HepG2 (cell line): Measurements from ENCODE around the gene LHX3. TPM values are rescaled to one million over a fixed set of nuclear protein-coding genes. Genes with fewer than 3 reads are reported as not detected.

ENCODE experiments used
- AGO1 ChIP-seq: fragments of 200-400 bp; formaldehyde crosslinking; IDR thresholded peaks from 2 replicates; pipeline ENCODE4 v1.6.1; 2017; ENCODE audit warnings: mild to moderate bottlenecking, low read depth, low read length, moderate library complexity; ENCODE audit not compliant: poor library complexity, severe bottlenecking
- ATM ChIP-seq: fragments of 450-650 bp; IDR thresholded peaks from 2 replicates; pipeline ENCODE4 v1.7.1; 2017; ENCODE audit warnings: mild to moderate bottlenecking, borderline replicate concordance
- SAP130 ChIP-seq: IDR thresholded peaks from 2 replicates; pipeline ENCODE4 v1.6.1; 2016; ENCODE audit warnings: low read depth
- ZNF326 ChIP-seq: sonication (generic); formaldehyde crosslinking; IDR thresholded peaks from 2 replicates; pipeline ENCODE4 v1.4.0; 2020; ENCODE audit warnings: missing genetic modification reagents, borderline replicate concordance
- ZNF33B ChIP-seq: sonication (generic); formaldehyde crosslinking; IDR thresholded peaks from 2 replicates; pipeline ENCODE4 v1.5.1; 2020; ENCODE audit warnings: mild to moderate bottlenecking, missing genetic modification reagents
- ZNF451 ChIP-seq: sonication (generic); formaldehyde crosslinking; IDR thresholded peaks from 2 replicates; pipeline ENCODE4 v1.5.0; 2020; ENCODE audit warnings: mild to moderate bottlenecking, missing genetic modification reagents
- ZNF749 ChIP-seq: sonication (generic); formaldehyde crosslinking; IDR thresholded peaks from 2 replicates; pipeline ENCODE4 v1.8.0; 2022; ENCODE audit warnings: mild to moderate bottlenecking, missing genetic modification reagents, moderate library complexity, borderline replicate concordance
- ZNF766 ChIP-seq: sonication (generic); formaldehyde crosslinking; IDR thresholded peaks from 2 replicates; pipeline ENCODE4 v1.5.0; 2020; ENCODE audit warnings: missing genetic modification reagents, borderline replicate concordance
- ZNF773 ChIP-seq: sonication (generic); formaldehyde crosslinking; IDR thresholded peaks from 2 replicates; pipeline ENCODE4 v1.4.0; 2020; ENCODE audit warnings: missing genetic modification reagents, borderline replicate concordance
- polyA plus RNA-seq, 8 experiments: library from polyadenylated mRNA; depleted of rRNA in 3 of 8; stranded (reverse) in 7 of 8; unstranded in 1 of 8; fragments of >200 nt; fragmentation: Illumina TruSeq in 4 of 8; extraction: Trizol in 4 of 8; gene quantifications; 2 replicates each; pipeline versions ENCODE4 v1.2.1 to v1.2.3, GENCODE V29; 2011 to 2016; ENCODE audit warnings: low read depth in 4 of 8, missing spikeins in 1 of 8, mixed read lengths in 1 of 8; ENCODE audit not compliant: insufficient read depth in 1 of 8
- total RNA-seq, 5 experiments: library from RNA; depleted of rRNA; stranded (reverse); fragments of >200 nt; fragmentation: Illumina TruSeq; extraction: Trizol; gene quantifications; 2 replicates each; pipeline ENCODE4 v1.2.3, GENCODE V29; 2016; ENCODE audit warnings: low read depth in 1 of 5
- TF ChIP-seq, protein P1 (sequence below): sonication (generic); formaldehyde crosslinking; conservative IDR thresholded peaks from 2 replicates; pipeline ENCODE4 v1.4.0; 2020; ENCODE audit warnings: missing genetic modification reagents
- TF ChIP-seq, protein P2 (sequence below): IDR thresholded peaks from 2 replicates; pipeline ENCODE4 v1.6.1; 2016; ENCODE audit warnings: missing biosample characterization, missing genetic modification reagents, low read depth
- TF ChIP-seq, protein P3 (sequence below): sonication (generic); formaldehyde crosslinking; IDR thresholded peaks from 2 replicates; pipeline ENCODE4 v1.4.0; 2020; ENCODE audit warnings: missing genetic modification reagents
- TF ChIP-seq, protein P4 (sequence below): sonication (generic); formaldehyde crosslinking; IDR thresholded peaks from 2 replicates; pipeline ENCODE4 v1.9.0; 2021; ENCODE audit warnings: missing genetic modification reagents, borderline replicate concordance
- TF ChIP-seq, protein P5 (sequence below): sonication (generic); formaldehyde crosslinking; IDR thresholded peaks from 2 replicates; pipeline ENCODE4 v1.4.0; 2020; ENCODE audit warnings: missing genetic modification reagents
- TF ChIP-seq, protein P6 (sequence below): sonication (generic); formaldehyde crosslinking; IDR thresholded peaks from 2 replicates; pipeline ENCODE4 v1.5.0; 2020; ENCODE audit warnings: mild to moderate bottlenecking, missing genetic modification reagents, moderate library complexity

The LHX3 gene
- total and polyA plus RNA-seq, 2 of the 13 experiments (the other 11 are each of a cell fraction or from before 2014, with no cell fraction given), result not detected

DNA sequence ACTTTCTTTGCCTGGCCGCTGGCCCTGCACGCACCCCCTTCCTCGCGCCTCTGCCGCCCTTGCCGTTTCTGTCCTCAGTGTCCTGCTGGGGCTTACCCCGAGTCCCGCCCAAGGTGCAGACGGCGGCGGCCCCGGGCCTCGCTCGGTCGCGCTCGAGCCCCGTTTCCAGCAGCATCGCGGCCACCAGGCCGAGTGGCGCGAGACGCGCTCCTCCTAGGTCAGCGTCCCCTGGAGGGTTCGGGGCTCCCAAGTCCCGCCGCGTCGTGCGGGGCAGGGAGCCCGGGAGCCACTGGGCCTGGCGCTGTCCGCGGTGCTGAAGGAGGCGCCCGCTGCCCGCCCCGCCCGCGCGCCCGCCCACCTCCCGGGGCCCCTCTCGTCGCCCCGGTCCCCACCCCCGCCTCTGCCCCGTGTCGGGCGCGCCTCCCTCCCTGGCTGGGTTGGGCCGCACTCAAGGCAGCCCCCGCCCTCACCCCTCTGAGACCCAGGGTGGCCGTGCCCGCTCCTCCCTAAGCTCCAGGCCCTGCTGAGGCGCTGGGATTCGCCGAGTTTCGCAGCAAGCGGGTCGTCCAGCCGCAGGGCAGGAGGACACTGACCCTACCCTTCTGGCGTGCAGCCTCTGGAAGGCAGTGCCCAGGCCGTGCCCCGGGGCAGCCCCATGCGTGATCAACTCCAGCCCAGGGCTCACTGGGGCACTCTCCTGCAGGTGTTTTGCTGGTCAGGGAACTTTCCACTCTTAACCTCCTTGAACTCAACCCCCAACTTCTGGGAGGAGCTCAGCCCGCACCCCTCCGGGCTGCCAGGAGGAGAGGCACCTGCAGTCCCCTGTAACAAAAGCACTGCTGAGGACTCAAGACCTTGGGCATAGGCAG is at the start of gene LHX3 (continued):
- TF ChIP-seq, protein P1, sequence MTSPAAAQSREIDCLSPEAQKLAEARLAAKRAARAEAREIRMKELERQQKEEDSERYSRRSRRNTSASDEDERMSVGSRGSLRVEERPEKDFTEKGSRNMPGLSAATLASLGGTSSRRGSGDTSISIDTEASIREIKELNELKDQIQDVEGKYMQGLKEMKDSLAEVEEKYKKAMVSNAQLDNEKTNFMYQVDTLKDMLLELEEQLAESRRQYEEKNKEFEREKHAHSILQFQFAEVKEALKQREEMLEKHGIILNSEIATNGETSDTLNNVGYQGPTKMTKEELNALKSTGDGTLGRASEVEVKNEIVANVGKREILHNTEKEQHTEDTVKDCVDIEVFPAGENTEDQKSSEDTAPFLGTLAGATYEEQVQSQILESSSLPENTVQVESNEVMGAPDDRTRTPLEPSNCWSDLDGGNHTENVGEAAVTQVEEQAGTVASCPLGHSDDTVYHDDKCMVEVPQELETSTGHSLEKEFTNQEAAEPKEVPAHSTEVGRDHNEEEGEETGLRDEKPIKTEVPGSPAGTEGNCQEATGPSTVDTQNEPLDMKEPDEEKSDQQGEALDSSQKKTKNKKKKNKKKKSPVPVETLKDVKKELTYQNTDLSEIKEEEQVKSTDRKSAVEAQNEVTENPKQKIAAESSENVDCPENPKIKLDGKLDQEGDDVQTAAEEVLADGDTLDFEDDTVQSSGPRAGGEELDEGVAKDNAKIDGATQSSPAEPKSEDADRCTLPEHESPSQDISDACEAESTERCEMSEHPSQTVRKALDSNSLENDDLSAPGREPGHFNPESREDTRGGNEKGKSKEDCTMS (CRISPR knock-in tag), result no peak
- 0 out of 2 replicates have a peak, but pooled peaks have one; percentile 14 for TF ChIP-seq SAP130 (CRISPR knock-in tag)
- TF ChIP-seq, protein P2, sequence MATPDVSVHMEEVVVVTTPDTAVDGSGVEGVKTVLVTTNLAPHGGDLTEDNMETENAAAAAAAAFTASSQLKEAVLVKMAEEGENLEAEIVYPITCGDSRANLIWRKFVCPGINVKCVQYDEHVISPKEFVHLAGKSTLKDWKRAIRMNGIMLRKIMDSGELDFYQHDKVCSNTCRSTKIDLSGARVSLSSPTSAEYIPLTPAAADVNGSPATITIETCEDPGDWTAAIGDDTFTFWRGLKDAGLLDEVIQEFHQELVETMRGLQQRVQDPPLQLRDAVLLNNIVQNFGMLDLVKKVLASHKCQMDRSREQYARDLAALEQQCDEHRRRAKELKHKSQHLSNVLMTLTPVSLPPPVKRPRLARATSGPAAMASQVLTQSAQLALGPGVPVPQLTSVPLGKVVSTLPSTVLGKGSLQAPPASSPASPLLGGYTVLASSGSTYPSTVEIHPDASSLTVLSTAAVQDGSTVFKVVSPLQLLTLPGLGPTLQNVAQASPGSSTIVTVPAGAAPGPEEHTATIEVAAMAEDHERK, result no peak
- TF ChIP-seq ZNF749 (CRISPR knock-in tag), result 0 out of 2 replicates have a peak, but pooled peaks have one; percentile 53
- TF ChIP-seq, protein P3, sequence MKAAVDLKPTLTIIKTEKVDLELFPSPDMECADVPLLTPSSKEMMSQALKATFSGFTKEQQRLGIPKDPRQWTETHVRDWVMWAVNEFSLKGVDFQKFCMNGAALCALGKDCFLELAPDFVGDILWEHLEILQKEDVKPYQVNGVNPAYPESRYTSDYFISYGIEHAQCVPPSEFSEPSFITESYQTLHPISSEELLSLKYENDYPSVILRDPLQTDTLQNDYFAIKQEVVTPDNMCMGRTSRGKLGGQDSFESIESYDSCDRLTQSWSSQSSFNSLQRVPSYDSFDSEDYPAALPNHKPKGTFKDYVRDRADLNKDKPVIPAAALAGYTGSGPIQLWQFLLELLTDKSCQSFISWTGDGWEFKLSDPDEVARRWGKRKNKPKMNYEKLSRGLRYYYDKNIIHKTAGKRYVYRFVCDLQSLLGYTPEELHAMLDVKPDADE (CRISPR knock-in tag), result 0 out of 2 replicates have a peak, but pooled peaks have one; percentile 71
- TF ChIP-seq, protein P4, sequence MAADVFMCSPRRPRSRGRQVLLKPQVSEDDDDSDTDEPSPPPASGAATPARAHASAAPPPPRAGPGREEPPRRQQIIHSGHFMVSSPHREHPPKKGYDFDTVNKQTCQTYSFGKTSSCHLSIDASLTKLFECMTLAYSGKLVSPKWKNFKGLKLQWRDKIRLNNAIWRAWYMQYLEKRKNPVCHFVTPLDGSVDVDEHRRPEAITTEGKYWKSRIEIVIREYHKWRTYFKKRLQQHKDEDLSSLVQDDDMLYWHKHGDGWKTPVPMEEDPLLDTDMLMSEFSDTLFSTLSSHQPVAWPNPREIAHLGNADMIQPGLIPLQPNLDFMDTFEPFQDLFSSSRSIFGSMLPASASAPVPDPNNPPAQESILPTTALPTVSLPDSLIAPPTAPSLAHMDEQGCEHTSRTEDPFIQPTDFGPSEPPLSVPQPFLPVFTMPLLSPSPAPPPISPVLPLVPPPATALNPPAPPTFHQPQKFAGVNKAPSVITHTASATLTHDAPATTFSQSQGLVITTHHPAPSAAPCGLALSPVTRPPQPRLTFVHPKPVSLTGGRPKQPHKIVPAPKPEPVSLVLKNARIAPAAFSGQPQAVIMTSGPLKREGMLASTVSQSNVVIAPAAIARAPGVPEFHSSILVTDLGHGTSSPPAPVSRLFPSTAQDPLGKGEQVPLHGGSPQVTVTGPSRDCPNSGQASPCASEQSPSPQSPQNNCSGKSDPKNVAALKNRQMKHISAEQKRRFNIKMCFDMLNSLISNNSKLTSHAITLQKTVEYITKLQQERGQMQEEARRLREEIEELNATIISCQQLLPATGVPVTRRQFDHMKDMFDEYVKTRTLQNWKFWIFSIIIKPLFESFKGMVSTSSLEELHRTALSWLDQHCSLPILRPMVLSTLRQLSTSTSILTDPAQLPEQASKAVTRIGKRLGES (CRISPR knock-in tag), result no peak
- no peak for TF ChIP-seq ZNF326 (CRISPR knock-in tag)
- no peak for TF ChIP-seq AGO1
- TF ChIP-seq, protein P5, sequence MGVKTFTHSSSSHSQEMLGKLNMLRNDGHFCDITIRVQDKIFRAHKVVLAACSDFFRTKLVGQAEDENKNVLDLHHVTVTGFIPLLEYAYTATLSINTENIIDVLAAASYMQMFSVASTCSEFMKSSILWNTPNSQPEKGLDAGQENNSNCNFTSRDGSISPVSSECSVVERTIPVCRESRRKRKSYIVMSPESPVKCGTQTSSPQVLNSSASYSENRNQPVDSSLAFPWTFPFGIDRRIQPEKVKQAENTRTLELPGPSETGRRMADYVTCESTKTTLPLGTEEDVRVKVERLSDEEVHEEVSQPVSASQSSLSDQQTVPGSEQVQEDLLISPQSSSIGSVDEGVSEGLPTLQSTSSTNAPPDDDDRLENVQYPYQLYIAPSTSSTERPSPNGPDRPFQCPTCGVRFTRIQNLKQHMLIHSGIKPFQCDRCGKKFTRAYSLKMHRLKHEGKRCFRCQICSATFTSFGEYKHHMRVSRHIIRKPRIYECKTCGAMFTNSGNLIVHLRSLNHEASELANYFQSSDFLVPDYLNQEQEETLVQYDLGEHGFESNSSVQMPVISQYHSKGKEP (CRISPR knock-in tag), result peak; percentile 60; the same call in 1 of the 2 replicates
- no peak for TF ChIP-seq ZNF451 (CRISPR knock-in tag)
- peak; percentile 44; the same call in 1 of the 2 replicates for TF ChIP-seq ZNF773 (CRISPR knock-in tag)
- no peak for TF ChIP-seq ATM
- TF ChIP-seq, protein P6, sequence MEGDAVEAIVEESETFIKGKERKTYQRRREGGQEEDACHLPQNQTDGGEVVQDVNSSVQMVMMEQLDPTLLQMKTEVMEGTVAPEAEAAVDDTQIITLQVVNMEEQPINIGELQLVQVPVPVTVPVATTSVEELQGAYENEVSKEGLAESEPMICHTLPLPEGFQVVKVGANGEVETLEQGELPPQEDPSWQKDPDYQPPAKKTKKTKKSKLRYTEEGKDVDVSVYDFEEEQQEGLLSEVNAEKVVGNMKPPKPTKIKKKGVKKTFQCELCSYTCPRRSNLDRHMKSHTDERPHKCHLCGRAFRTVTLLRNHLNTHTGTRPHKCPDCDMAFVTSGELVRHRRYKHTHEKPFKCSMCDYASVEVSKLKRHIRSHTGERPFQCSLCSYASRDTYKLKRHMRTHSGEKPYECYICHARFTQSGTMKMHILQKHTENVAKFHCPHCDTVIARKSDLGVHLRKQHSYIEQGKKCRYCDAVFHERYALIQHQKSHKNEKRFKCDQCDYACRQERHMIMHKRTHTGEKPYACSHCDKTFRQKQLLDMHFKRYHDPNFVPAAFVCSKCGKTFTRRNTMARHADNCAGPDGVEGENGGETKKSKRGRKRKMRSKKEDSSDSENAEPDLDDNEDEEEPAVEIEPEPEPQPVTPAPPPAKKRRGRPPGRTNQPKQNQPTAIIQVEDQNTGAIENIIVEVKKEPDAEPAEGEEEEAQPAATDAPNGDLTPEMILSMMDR (CRISPR knock-in tag), result no peak
- no peak for TF ChIP-seq ZNF33B (CRISPR knock-in tag)
- 0 out of 2 replicates have a peak, but pooled peaks have one; percentile 48 for TF ChIP-seq ZNF766 (CRISPR knock-in tag)
